GM18951 (cell line): ENCODE results near the gene HPGDS.
"Not testable (repeated sequence)": the region's sequence is repeated elsewhere in the genome, so short reads cannot be mapped to it uniquely, and the experiment has no call there.

Source experiments
- POLR2A ChIP-seq: IDR thresholded peaks from 4 replicates; pipeline ENCODE4 v1.6.1; 2011; ENCODE audit warnings: mild to moderate bottlenecking; ENCODE audit not compliant: insufficient read length, insufficient read depth; ENCODE audit errors: extremely low read depth
- in situ Hi-C: fragments of 300-500 bp; cut with MboI; formaldehyde crosslinking; loops from one replicate; pipeline ENCODE4 v1.12.0; 2022; ENCODE audit warnings: low sequenced_read_pairs, mixed read lengths, inconsistent platforms; ENCODE audit not compliant: unreplicated experiment

Gene HPGDS

DNA sequence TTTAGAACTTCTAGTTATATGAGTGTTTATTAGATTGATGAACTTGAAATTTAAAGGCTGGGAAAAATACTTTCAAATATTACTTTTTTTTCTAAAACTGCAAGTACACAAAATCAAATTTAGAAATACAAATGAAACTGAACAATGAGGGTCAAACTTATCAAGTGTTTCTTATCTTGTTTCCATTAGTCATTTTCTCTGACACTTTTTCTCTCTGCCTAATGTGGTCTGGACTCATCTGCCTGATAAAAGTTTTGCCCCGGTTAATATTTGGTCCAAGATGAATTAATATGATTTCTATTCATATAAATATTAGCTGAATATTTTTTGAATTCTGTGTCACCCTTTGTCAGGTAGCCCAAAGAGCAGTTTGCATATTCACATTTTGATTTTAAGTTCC is 8.7 kb upstream of the HPGDS start:
- in situ Hi-C loops: no loop called here
- TF ChIP-seq POLR2A: no peak

DNA sequence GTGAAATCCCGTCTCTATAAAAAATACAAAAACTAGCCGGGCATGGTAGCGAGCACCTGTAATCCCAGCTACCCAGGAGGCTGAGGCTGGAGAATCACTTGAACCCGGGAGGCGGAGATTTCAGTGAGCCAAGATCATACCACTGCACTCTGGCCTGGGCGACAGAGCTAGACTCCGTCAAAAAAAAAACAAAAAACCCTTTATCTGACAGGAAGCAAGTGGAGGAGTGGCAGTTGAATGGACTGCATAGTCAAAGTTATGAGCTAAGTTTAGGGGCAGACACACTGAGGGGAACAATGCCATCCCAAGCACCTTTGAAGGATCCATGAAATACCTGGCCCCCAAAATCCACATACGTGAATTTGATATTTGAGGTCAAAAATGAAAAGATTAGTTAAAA is 7.5 kb upstream of the HPGDS start:
- no peak for TF ChIP-seq POLR2A
- in situ Hi-C loops: no loop called here

DNA sequence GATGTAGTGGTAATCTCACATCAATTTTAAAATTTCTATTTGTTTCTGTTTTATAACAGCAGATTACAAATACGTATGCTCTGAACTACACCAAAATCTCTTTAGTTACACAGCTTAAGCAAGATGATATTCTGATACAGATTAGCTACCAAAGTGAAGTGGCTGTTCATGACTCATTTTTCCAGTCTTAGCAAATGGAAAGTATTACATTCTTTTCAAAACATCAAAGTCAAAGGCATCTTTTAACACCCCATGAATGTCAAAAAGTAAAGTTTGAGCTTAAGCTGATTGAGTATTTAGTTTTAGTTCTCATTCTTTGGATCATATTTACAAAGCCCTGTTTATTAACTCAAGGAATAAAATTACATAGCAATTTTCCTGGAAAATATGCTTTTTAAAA is 6.6 kb upstream of the HPGDS start:
- no peak for TF ChIP-seq POLR2A
- in situ Hi-C loops: no loop called here

DNA sequence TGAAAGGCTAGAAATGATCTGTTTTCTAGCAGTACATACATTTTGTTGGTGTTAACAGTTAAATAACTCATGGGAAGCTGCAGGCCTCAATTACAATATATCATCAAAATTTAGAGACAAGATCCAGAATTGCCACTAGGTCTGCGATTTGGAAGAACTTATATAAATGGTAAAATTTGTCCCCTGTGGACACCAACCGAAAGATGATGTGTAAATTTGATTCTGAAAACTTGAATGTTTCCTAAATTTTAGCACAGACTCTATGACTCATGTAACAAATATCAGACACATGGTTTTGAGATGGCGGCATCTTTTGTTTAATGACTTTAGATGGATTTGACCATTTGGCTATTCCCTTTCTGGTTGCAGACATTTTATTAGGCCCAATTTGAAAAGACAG is 6.0 kb upstream of the HPGDS start:
- in situ Hi-C loops: no loop called here
- TF ChIP-seq POLR2A: no peak

DNA sequence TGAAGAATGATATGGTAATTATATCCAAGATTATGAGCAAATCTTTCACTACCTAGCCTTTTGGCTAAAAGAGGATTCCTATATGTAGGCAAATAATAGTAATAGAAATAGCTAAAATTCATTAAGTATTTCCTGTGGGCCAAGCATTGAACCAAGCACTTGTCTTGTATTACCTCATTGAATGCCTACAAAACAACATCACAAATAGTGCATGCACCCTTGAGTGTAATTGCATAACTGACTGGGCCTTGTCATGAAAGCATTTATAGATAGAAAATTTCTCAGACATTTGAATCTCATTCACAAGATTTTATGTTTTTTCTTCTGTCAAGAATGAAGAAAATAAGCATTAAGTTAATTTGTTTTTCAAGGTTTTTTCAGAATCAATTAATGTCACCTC is 3.9 kb upstream of the HPGDS start:
- TF ChIP-seq POLR2A: no peak
- in situ Hi-C loops: no loop called here

DNA sequence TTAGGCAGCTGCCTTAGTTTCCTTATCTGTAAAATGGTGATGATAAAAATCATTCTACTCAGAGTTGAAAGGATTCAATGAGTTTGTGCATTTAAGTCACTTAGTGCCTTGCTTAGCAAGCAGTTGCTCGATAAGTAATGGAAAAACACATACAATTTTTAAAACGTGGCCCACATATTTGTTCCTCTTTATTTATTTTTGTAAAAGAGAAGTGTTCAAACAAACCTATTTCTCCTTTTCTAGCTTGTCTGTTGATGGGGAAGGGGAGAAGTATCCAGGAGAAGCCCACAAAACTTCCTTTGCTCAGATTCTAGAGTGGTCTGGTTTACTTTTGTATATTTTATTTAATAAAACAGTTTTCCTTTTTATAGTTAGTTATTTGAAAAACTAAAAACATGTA is 3.3 kb upstream of the HPGDS start:
- TF ChIP-seq POLR2A: no peak
- in situ Hi-C loops: no loop called here

DNA sequence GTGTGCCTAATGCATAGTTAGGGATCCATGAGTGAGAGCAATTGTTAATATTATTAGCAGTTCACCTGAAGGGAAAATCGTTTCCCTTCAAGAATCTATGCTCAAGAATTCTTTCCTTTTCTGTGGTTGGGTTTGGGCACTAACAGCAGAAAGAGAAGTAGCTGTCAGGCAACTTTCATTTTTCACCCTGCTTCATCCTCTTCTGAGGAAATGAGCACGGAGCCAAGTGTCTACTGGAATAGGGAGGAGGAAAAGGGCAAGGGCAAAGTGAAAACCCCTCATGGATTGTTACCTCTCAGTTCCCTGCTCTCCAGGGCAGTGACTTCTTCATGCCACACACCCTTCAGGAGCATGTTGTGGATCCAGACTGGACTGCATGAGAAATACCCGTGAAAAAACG is 2.6 kb upstream of the HPGDS start:
- in situ Hi-C loops: no loop called here
- no peak for TF ChIP-seq POLR2A

DNA sequence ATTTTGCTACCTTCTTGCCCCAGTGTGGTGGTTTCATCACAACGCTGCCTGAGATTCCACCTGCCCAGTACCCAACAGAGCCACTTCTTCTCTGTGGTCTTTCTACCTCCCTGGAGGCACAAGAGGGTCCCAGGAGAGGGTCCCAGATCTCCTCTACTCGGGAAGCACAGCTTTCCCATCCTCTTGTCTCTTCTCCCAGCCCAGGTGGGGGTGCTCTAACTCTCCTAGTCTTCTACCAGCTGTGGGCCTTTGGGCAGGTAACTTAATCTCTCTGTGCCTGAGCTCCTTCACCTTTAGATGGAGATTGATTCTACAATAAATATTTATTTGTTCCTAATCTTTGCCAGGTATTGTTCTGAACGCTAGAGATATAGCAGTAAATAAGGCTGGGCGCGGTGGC is 1.8 kb upstream of the HPGDS start:
- in situ Hi-C loops: no loop called here
- no peak for TF ChIP-seq POLR2A

DNA sequence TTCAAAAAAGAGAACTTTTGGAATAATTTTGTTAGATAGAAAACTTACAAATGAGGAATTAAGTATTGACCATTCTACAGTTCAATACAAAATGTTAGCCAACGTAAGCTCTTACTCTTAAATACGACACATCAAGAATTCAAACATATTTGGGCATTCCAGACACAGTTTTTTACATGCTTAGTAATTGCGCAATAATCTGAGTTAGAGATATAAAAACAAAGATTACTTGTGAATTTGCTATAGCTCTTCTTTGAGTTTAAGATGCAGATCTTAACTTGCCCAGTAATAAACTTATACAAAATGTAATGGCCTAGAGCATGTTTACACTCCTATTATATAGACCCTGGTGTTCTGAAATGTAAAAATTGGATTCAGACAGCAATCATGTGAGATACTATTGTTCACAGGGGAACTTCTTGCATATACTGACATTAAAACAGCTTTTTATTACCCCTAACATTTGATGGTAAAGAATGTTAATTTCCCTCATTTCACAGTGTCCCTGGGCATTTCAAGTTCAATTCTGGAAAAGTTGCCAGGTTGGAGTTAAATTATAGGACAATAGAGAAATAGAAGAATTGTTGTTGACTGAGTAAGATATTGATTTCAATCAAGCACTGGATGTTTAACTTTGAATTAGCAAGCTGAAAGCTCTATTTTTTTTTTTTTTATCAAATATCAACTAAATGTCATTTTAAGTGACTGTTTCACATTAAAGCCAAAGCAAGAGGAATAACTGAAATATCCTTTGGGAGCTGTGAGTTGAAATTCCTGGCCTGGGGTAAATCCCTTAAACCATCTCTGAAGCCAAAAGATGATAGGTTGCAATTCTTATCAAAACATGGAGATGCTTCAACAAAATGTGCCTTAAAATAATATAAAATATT is 910 bp downstream of the HPGDS start:
- TF ChIP-seq POLR2A: no peak
- in situ Hi-C loops: no loop called here

DNA sequence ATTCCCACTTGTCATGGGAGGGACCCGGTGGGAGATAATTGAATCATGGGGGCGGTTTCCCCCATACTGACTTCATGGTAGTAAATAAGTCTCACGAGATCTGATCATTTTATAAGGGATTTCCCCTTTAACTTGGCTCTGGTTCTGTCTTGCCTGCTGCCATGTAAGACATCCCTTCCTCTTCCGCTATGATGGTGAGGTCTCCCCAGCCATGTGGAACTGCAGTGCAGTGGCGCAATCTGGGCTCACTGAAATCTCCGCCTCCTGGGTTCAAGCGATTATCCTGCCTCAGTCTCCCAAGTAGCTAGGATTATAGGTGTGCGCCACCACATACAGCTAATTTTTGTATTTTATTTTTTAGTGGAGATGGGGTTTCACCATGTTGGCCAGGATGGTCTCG is 2.9 kb downstream of the HPGDS start:
- TF ChIP-seq POLR2A: no peak
- in situ Hi-C loops: no loop called here

DNA sequence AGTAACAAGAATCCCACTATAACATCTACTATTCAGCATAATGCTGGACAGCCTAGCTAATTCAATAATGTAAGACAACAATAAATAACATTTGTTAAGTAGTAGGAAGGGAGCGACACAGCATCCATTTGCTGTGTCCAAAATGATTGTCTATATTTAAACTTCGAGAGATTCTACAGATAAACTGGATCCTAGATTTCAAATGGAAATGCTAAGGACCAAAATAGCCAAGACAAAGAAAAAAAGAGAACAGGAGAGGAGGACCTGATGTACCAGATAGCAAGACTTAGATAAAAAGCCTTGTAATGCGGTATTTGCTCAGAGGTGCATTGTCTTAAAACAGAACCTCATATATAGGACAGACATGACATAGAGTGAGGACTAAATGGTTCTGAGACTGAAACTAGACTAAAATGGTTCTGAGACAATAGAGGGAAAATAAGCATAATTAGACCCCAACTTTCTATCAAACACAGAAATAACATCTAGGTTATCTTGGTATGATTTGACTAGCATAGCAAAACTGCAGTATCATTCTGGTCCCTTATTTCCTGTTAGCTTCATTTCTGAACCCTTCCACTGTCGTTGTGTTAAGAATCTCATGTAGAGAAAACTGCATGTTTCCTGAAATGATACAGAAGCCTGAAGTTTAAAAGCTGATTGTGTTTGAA is 3.8 kb downstream of the HPGDS start:
- no peak for TF ChIP-seq POLR2A
- in situ Hi-C loops: no loop called here

DNA sequence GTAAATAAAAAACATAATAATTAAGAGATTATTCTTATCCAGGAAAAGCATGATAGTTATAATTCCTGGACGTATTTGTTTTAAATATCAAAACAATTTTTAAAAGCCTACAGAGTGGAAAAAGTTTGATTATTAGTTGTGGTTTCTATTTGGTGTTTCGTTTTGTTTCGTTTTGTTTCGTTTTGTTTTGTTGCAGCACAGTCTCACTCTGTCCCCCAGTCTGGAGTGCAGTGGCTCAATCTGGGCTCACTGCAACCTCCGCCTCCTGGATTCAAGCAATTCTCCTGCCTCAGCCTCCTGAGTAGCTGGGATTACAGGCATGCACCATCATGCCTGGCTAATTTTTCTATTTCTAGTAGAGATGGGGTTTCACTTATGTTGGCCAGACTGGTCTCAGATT is 5.8 kb downstream of the HPGDS start:
- in situ Hi-C loops: not testable (repeated sequence)

DNA sequence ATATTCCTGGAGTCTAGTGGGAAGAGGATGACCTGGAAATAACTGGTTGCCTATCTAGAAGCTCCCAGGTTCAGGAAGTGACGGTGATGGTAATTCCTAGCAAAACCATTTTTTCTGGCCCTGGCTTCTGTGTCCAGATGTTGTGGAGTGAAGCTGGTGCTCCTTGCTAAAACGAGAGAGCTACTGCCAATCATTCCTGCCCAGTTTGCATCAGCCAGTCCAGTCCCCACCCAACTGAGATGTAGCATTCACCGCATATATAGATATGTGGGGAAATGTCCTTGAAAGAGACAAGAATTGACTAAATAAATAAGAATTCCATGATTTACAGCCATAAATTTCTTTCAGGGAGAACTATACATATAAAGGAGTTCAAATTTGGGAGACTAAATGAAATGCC is 6.3 kb downstream of the HPGDS start:
- no peak for TF ChIP-seq POLR2A
- in situ Hi-C loops: no loop called here

DNA sequence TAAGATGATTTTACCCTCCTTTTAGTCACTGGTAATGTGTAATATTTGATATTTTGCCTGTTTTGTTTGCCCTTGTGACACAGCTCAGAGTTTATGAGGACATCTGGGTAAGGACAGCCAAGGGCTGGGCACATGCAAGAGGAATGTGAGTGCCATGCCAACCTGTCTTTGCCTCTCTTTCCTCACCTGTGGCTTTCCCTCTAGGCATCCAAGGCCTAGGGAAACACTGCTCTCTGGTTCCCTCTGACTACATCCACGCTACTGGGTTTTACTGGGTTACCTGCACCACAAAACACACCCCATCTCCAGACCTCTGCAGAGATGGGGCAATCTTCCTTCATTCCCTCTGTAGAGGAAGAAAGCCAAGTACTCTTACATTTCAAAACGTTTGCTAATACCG is 7.7 kb downstream of the HPGDS start:
- in situ Hi-C loops: no loop called here
- no peak for TF ChIP-seq POLR2A
